ENCODE results near the gene GRK1. TPM values are rescaled to one million over a fixed set of nuclear protein-coding genes. Genes with fewer than 3 reads are reported as not detected.

GRK1 gene
- total and polyA plus RNA-seq, 2 experiments from 2014 or later: 0.17 TPM; not detected in 1

DNA sequence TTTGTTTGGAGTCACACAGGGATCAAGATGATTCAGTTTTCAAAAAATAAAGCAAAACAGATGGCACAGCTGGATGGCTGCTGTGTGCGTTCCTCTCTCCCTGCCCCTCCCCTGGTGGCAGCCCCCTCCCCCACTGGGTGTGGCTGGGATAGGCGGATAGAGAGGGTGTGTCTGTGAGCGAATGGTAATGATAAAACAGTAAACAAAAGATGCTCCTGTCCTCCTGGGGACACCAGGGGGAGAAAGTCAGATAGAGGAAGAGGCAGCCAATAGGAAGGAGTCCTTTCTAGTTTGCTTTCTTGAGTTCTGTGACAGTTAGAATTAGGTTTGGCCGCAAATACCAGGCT lies 98.5 kb downstream of the GRK1 start:
- Histone ChIP-seq H3K4me3 (no peak overlapping the region), H4K20me1 (ENCODE audit: insufficient read depth, poor library complexity, severe bottlenecking) (no peaks in the 10 kb centered on the region), H3K9me2 (replicated peaks; ENCODE audit: insufficient read depth) (no peaks in the 10 kb centered on the region), H3K36me3 (replicated peaks; ENCODE audit: insufficient read depth, low read depth) (no peaks in the 10 kb centered on the region), H3K4me2 (no peak overlapping the region), H3K9me3 (ENCODE audit: low read depth) (no peaks in the 10 kb centered on the region), H3K4me1 (ENCODE audit: insufficient read depth) (no peaks in the 10 kb centered on the region), H3K27me3 (peaks cover 28% of the 10 kb centered on the region), H3K79me2 (no peaks in the 10 kb centered on the region), H2AFZ (no peak overlapping the region), H3K27ac (no peak overlapping the region)
- 55% methylated on average over 4 of the region's 4 CpGs for WGBS (ENCODE audit: low lambda C conversion rate, missing lambda C conversion rate)
- TF ChIP-seq EZH2 (IDR thresholded peaks at IDR 0.05; ENCODE audit: borderline replicate concordance): no peak
- TF ChIP-seq, protein P1, sequence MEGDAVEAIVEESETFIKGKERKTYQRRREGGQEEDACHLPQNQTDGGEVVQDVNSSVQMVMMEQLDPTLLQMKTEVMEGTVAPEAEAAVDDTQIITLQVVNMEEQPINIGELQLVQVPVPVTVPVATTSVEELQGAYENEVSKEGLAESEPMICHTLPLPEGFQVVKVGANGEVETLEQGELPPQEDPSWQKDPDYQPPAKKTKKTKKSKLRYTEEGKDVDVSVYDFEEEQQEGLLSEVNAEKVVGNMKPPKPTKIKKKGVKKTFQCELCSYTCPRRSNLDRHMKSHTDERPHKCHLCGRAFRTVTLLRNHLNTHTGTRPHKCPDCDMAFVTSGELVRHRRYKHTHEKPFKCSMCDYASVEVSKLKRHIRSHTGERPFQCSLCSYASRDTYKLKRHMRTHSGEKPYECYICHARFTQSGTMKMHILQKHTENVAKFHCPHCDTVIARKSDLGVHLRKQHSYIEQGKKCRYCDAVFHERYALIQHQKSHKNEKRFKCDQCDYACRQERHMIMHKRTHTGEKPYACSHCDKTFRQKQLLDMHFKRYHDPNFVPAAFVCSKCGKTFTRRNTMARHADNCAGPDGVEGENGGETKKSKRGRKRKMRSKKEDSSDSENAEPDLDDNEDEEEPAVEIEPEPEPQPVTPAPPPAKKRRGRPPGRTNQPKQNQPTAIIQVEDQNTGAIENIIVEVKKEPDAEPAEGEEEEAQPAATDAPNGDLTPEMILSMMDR (IDR thresholded peaks at IDR 0.05; ENCODE audit: poor library complexity): no peak
- no peak for TF ChIP-seq EZH2phosphoT487 (IDR thresholded peaks at IDR 0.05; ENCODE audit: low read depth, severe bottlenecking, unreplicated experiment)
- no peak for DNase-seq (ENCODE audit: low spot score)

DNA sequence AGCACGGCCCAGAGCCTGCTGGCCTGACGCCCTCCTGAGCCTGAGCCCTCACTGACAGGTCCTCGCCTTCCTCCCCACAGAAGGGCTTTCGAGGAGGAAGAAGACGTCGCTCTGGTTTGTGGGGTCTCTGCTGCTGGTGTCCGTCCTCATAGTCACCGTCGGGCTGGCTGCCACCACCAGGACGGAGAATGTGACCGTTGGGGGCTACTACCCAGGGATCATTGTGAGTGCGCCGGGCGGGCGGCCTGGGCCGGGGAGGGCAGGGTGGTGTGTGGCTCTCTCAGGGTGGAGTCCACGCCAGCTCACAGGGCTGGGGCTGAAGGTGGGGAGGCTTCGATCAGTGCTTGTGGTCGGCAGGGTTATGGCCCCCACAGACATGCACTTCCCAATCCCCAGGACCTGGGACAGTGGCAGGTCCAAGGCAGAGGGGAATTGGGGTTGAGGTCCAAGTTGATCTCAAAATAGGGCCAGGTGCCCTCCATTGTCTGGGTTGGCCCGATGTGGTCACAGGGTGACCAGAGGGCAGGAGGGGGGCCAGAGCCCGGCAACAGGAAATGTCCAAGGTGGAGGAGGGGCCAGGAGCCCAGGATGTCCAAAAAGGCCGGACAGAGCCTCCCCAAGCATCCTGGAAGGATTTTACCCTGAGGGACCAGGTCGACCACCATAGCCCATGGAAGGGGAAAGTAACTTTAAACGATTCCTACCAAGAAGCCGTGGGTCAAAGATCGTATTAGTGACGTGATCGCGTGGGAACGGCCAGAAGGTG lies 99.2 kb downstream of the GRK1 start:
- no peaks in the 10 kb centered on the region for H3K79me2 ChIP-seq
- H3K27me3 ChIP-seq: peaks cover 21% of the 10 kb centered on the region
- no peaks in the 10 kb centered on the region for H3K4me1 ChIP-seq (ENCODE audit: insufficient read depth)
- H3K36me3 ChIP-seq (replicated peaks; ENCODE audit: insufficient read depth, low read depth): no peaks in the 10 kb centered on the region
- no peak overlapping the region for H3K27ac ChIP-seq
- H3K4me3 ChIP-seq: no peak overlapping the region
- H2AFZ ChIP-seq: no peak overlapping the region
- no peak for TF ChIP-seq EZH2 (IDR thresholded peaks at IDR 0.05; ENCODE audit: borderline replicate concordance)
- no peak for TF ChIP-seq EZH2phosphoT487 (IDR thresholded peaks at IDR 0.05; ENCODE audit: low read depth, severe bottlenecking, unreplicated experiment)
- TF ChIP-seq, protein P1 (IDR thresholded peaks at IDR 0.05; ENCODE audit: poor library complexity): no peak
- H4K20me1 ChIP-seq (ENCODE audit: insufficient read depth, poor library complexity, severe bottlenecking): no peaks in the 10 kb centered on the region
- H3K4me2 ChIP-seq: no peak overlapping the region
- no peaks in the 10 kb centered on the region for H3K9me3 ChIP-seq (ENCODE audit: low read depth)
- DNase-seq (ENCODE audit: low spot score): no peak
- no peaks in the 10 kb centered on the region for H3K9me2 ChIP-seq (replicated peaks; ENCODE audit: insufficient read depth)
- 85% methylated on average over 30 of the region's 30 CpGs for WGBS (ENCODE audit: low lambda C conversion rate, missing lambda C conversion rate)

DNA sequence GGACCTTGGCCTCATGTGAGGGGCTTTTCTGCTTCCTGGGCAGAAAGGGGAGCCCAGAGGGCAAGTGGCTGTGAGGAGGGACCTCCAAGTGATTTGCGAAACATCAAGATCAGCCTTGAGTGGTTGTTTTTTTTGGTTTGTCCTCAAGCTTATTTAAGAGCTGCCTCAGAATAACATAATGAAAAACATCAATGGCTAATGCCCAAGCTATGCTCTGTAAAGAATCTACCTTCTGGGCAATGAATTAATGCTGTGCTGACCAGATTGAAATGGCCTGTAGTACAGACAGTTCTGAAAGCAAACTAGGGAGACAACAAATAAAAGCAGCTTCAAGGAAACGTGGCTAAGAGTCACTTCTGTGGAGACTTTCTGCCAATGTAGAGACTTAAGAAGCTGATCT lies 100.3 kb downstream of the GRK1 start:
- Histone ChIP-seq H3K79me2 (no peaks in the 10 kb centered on the region), H3K4me1 (ENCODE audit: insufficient read depth) (no peaks in the 10 kb centered on the region), H3K27me3 (peaks cover 12% of the 10 kb centered on the region), H4K20me1 (ENCODE audit: insufficient read depth, poor library complexity, severe bottlenecking) (no peaks in the 10 kb centered on the region), H3K27ac (no peak overlapping the region), H3K9me2 (replicated peaks; ENCODE audit: insufficient read depth) (no peaks in the 10 kb centered on the region), H2AFZ (no peak overlapping the region), H3K4me3 (no peak overlapping the region), H3K36me3 (replicated peaks; ENCODE audit: insufficient read depth, low read depth) (no peaks in the 10 kb centered on the region), H3K9me3 (ENCODE audit: low read depth) (no peaks in the 10 kb centered on the region), H3K4me2 (no peak overlapping the region)
- TF ChIP-seq, protein P1 (IDR thresholded peaks at IDR 0.05; ENCODE audit: poor library complexity): no peak
- TF ChIP-seq EZH2 (IDR thresholded peaks at IDR 0.05; ENCODE audit: borderline replicate concordance) (no peak), EZH2phosphoT487 (IDR thresholded peaks at IDR 0.05; ENCODE audit: low read depth, severe bottlenecking, unreplicated experiment) (no peak)
- DNase-seq (ENCODE audit: low spot score): no peak
- 79% methylated on average over 2 of the region's 2 CpGs for WGBS (ENCODE audit: low lambda C conversion rate, missing lambda C conversion rate)

Measured in hepatocyte (in vitro differentiated cells).